ENCODE measurements around the gene SEMA6A.

SEMA6A gene

GRCh38 chr5:116436674-116437350 lies 137.8 kb downstream of the SEMA6A start:
- DNase-seq = no peak

- no peak for DNase-seq
These were observed 145.7 kb downstream of the SEMA6A start for GRCh38 chr5:116428966-116429365.

- DNase-seq = no peak
These were observed 146.2 kb downstream of the SEMA6A start for GRCh38 chr5:116428413-116428812.

GRCh38 chr5:116424951-116425350 lies 149.7 kb downstream of the SEMA6A start:
- DNase-seq = no peak

GRCh38 chr5:116424258-116424615 lies 150.4 kb downstream of the SEMA6A start:
- DNase-seq = no peak

GRCh38 chr5:116423587-116424257 lies 150.9 kb downstream of the SEMA6A start:
- DNase-seq = no peak

- no peak for DNase-seq
These were observed 151.5 kb downstream of the SEMA6A start for GRCh38 chr5:116423141-116423540.

GRCh38 chr5:116421080-116421629 lies 153.5 kb downstream of the SEMA6A start:
- no peak for DNase-seq

- DNase-seq = peak; percentile 26
These were observed 154.1 kb downstream of the SEMA6A start for GRCh38 chr5:116420540-116420939.

GRCh38 chr5:116419258-116419657 lies 155.4 kb downstream of the SEMA6A start:
- DNase-seq = peak; percentile 6

- DNase-seq = no peak
These were observed 155.8 kb downstream of the SEMA6A start for GRCh38 chr5:116418774-116419173.

- no peak for DNase-seq
These were observed 156.6 kb downstream of the SEMA6A start for GRCh38 chr5:116418016-116418415.

GRCh38 chr5:116415989-116416388 lies 158.6 kb downstream of the SEMA6A start:
- no peak for DNase-seq

- DNase-seq = no peak
These were observed 159.4 kb downstream of the SEMA6A start for GRCh38 chr5:116415182-116415581.

- DNase-seq = no peak
These were observed 163.5 kb downstream of the SEMA6A start for GRCh38 chr5:116411101-116411571.

- no peak for DNase-seq
These were observed 164.2 kb downstream of the SEMA6A start for GRCh38 chr5:116410336-116410890.

GRCh38 chr5:116409591-116410296 lies 164.9 kb downstream of the SEMA6A start:
- DNase-seq = no peak

GRCh38 chr5:116406306-116407041 lies 168.1 kb downstream of the SEMA6A start:
- DNase-seq = no peak

- DNase-seq = no peak
These were observed 169.8 kb downstream of the SEMA6A start for GRCh38 chr5:116404792-116405191.

GRCh38 chr5:116404016-116404415 lies 170.6 kb downstream of the SEMA6A start:
- no peak for DNase-seq

- DNase-seq = no peak
These were observed 172.4 kb downstream of the SEMA6A start for GRCh38 chr5:116402235-116402634.

- no peak for DNase-seq
These were observed 173.0 kb downstream of the SEMA6A start for GRCh38 chr5:116401576-116401975.
